ENCODE data around the gene LDLRAD4. TPM values are rescaled to one million over a fixed set of nuclear protein-coding genes. Genes with fewer than 3 reads are reported as not detected.

Gene LDLRAD4
- total RNA-seq, 6 donors from 2014 or later = 19.5 to 26.6 (median 24.4) TPM

- no peak overlapping the region for H3K4me3 ChIP-seq
These were observed 411.5 kb downstream of the LDLRAD4 start for GRCh38 chr18:13629841-13630715.

DNA sequence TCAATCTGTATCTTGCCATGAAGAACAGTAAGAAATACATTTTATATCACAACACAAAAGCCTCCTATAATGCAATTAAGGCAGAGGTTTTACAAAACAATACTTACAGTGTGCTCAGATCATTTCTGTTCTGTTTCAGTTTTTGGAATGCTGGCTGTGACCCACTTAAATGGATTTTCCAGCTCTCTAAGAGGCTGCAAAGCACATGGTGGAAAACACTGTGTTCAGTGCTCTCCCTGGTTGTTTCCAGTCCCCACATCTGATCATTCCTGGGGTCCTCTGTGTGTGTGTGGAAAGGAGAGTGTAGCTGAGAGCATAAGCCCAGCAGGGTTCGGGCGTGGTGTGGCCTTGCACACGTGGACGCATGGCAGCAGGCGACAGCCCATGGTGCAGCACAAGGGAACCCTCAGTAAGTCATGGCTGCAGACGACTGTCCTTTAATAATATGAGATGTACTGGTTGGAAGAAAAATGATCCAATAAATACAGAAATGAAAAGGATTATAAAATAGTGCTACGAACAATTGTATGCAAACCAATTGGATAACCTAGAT lies 412.2 kb downstream of the LDLRAD4 start:
- Histone ChIP-seq H3K9me3 (no peaks in the 10 kb centered on the region), H3K4me1 (peaks cover 0 to 4% (median 1%) of the 10 kb centered on the region in 4 donors), H3K27me3 (no peaks in the 10 kb centered on the region), H3K4me3 (no peak overlapping the region), H3K36me3 (no peaks in the 10 kb centered on the region), H3K27ac (no peak overlapping the region)
- no peak for TF ChIP-seq EP300 (IDR thresholded peaks at IDR 0.05)
- TF ChIP-seq, protein P1, sequence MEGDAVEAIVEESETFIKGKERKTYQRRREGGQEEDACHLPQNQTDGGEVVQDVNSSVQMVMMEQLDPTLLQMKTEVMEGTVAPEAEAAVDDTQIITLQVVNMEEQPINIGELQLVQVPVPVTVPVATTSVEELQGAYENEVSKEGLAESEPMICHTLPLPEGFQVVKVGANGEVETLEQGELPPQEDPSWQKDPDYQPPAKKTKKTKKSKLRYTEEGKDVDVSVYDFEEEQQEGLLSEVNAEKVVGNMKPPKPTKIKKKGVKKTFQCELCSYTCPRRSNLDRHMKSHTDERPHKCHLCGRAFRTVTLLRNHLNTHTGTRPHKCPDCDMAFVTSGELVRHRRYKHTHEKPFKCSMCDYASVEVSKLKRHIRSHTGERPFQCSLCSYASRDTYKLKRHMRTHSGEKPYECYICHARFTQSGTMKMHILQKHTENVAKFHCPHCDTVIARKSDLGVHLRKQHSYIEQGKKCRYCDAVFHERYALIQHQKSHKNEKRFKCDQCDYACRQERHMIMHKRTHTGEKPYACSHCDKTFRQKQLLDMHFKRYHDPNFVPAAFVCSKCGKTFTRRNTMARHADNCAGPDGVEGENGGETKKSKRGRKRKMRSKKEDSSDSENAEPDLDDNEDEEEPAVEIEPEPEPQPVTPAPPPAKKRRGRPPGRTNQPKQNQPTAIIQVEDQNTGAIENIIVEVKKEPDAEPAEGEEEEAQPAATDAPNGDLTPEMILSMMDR (IDR thresholded peaks at IDR 0.05) = no peak
- TF ChIP-seq POLR2AphosphoS5 (IDR thresholded peaks at IDR 0.05) = no peak
- TF ChIP-seq POLR2A (IDR thresholded peaks at IDR 0.05) = no peak
- 83 to 93% methylated on average over 7 of the region's 7 CpGs for WGBS, 2 donors
- DNase-seq (no peak), ATAC-seq (ENCODE audit: low FRiP score in 2 of 2) (no peak)

More at GRCh38 chr18:13629841-13630715, 411.5 kb downstream of the LDLRAD4 start:
- no peaks in the 10 kb centered on the region for H3K27me3 ChIP-seq
- ATAC-seq (ENCODE audit: low FRiP score in 2 of 2) (peak; percentile 61 to 86), DNase-seq (no peak)
- no peak for TF ChIP-seq EP300 (IDR thresholded peaks at IDR 0.05)
- TF ChIP-seq, protein P1 (IDR thresholded peaks at IDR 0.05) = peak; percentile 52 to 80 (median 67)
- H3K36me3 ChIP-seq = no peaks in the 10 kb centered on the region
- 50 to 52% methylated on average over 8 of the region's 8 CpGs for WGBS, 2 donors
- H3K9me3 ChIP-seq = no peaks in the 10 kb centered on the region
- H3K27ac ChIP-seq = no peak overlapping the region
- peaks cover 0 to 4% (median 1%) of the 10 kb centered on the region in 4 donors for H3K4me1 ChIP-seq

DNA sequence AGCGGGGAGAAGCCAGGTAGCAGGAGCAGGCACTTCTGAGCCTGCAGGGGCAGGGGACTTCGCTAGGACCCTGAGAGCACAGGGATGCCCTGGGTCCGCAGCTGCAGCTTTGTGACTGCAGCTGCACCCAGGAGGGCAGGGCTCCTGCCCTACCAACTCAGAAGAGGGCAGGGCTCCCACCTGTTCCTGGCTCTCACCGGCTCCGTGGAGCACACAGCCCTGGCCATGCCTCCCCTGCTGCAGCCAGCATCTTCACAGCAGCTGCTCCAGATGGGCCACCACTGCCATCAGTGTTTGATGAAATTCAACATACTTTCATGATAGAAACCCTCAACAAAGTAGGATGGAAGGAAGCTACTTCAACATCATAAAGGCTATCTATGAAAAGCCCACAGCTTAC lies 415.1 kb downstream of the LDLRAD4 start:
- H3K27ac ChIP-seq = no peak overlapping the region
- H3K27me3 ChIP-seq = no peaks in the 10 kb centered on the region
- peaks cover 0 to 4% (median 1%) of the 10 kb centered on the region in 4 donors for H3K4me1 ChIP-seq
- H3K36me3 ChIP-seq = no peaks in the 10 kb centered on the region
- TF ChIP-seq POLR2AphosphoS5 (IDR thresholded peaks at IDR 0.05) (no peak), EP300 (IDR thresholded peaks at IDR 0.05) (no peak), POLR2A (IDR thresholded peaks at IDR 0.05) (no peak)
- TF ChIP-seq, protein P1 (IDR thresholded peaks at IDR 0.05) = no peak
- ATAC-seq (ENCODE audit: low FRiP score in 2 of 2) (no peak), DNase-seq (no peak)
- 100% methylated on average over 2 to 5 of the region's 5 CpGs for WGBS, 2 donors
- no peaks in the 10 kb centered on the region for H3K9me3 ChIP-seq
- H3K4me3 ChIP-seq = no peak overlapping the region

DNA sequence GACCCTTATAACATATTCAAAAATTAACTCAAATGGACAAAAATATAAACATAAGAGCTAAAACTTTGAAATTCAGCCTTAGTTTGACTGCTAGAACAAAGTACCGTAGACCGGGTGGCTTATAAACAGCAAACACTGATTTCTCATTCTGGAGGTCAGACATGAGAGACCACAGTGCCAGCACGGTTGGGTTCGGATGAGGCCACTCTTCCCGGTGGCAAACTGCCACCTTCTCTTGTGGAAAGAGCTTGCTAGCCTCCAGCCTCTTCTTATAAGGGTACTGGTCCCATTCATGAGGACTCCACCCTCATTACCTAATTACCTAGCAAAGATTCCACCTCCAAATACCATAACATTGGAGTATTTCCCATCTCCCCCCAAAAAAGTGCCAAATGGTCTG lies 416.5 kb downstream of the LDLRAD4 start:
- no peaks in the 10 kb centered on the region for H3K9me3 ChIP-seq
- no peak for ATAC-seq (ENCODE audit: low FRiP score in 2 of 2)
- H3K27me3 ChIP-seq = no peaks in the 10 kb centered on the region
- TF ChIP-seq EP300 (IDR thresholded peaks at IDR 0.05) (no peak), POLR2AphosphoS5 (IDR thresholded peaks at IDR 0.05) (no peak), POLR2A (IDR thresholded peaks at IDR 0.05) (no peak)
- TF ChIP-seq, protein P1 (IDR thresholded peaks at IDR 0.05) = no peak
- H3K4me3 ChIP-seq = no peak overlapping the region
- H3K36me3 ChIP-seq = no peaks in the 10 kb centered on the region
- peaks cover 0 to under 1% (median 0%) of the 10 kb centered on the region in 4 donors for H3K4me1 ChIP-seq
- DNase-seq = no peak
- WGBS, 2 donors = 71 to 86% methylated on average over 4 to 5 of the region's 5 CpGs
- H3K27ac ChIP-seq = no peak overlapping the region

Measured in upper lobe of left lung (tissue), 6 donors.